GM12878 (cell line): ENCODE results near the gene CNDP1.

Experiments
- BHLHE40 ChIP-seq, 2 experiments: fragments of 450-650 bp in 1 of 2; IDR thresholded peaks; 2 replicates each; pipeline ENCODE4 v1.6.1; 2011 to 2017; ENCODE audit warnings: low read depth in 2 of 2, borderline replicate concordance in 1 of 2, improper control_type of control experiment in 1 of 2, low read length in 1 of 2, mild to moderate bottlenecking in 1 of 2
- CEBPB ChIP-seq, 2 experiments: fragments of 150-350 bp in 1 of 2; IDR thresholded peaks; 2 replicates each; pipeline ENCODE4 v1.6.1; 2012 to 2014; ENCODE audit warnings: low read depth in 2 of 2, low read length in 2 of 2, borderline replicate concordance in 1 of 2, inconsistent platforms in 1 of 2
- JUNB ChIP-seq: IDR thresholded peaks from 2 replicates; pipeline ENCODE4 v1.6.1; 2016; ENCODE audit warnings: antibody characterized with exemption, mild to moderate bottlenecking
- KAT2A ChIP-seq: conservative IDR thresholded peaks from 2 replicates; pipeline ENCODE4 v1.6.1; 2011; ENCODE audit warnings: low read depth, low read length; ENCODE audit not compliant: control insufficient read depth
- POLR2A ChIP-seq: IDR thresholded peaks from 2 replicates; pipeline ENCODE4 v1.6.1; 2011; ENCODE audit warnings: low read depth, mild to moderate bottlenecking, low read length
- SUPT20H ChIP-seq: IDR thresholded peaks from 2 replicates; pipeline ENCODE4 v1.6.1; 2011; ENCODE audit warnings: low read depth, mild to moderate bottlenecking, low read length, moderate library complexity, borderline replicate concordance; ENCODE audit not compliant: control insufficient read depth
- TF ChIP-seq, protein P1 (sequence below): IDR thresholded peaks from 2 replicates; pipeline ENCODE4 v1.6.1; 2012; ENCODE audit warnings: mild to moderate bottlenecking, low read depth, low read length
- TF ChIP-seq, protein P2 (sequence below): IDR thresholded peaks from 2 replicates; pipeline ENCODE4 v1.6.1; 2011; ENCODE audit warnings: low read depth, low read length, improper control_type of control experiment, borderline replicate concordance

DNA sequence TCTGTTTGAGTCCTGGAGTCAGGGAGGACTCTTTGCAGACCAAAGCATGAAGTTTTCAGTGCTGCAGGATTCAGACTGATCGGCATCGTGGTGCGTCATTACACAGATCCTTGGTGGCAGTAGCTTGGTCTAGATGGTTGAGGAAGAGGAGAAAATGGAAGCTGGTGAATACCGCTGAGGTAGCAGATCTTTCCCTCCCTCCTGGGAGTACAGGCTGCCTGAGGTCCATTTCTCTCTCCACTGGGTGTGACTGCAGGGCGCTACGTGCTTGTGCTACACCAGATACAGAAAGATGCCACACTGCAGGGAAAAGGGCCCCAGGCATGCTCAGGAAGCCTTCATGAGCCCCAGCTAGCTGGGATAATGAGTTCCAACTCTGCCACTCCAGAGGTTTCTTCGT, 3.3 kb upstream of the CNDP1 start:
- TF ChIP-seq SUPT20H = no peak
- TF ChIP-seq POLR2A = no peak
- no peak for TF ChIP-seq JUNB
- no peak for TF ChIP-seq KAT2A
- TF ChIP-seq CEBPB (IDR thresholded peaks at IDR 0.05; ENCODE audit: borderline replicate concordance in 1 of 2, low read depth in 2 of 2, low read length in 2 of 2) = no peak
- no peak for TF ChIP-seq BHLHE40 (IDR thresholded peaks at IDR 0.05; ENCODE audit: borderline replicate concordance in 1 of 2, low read depth in 2 of 2, low read length in 1 of 2)
- TF ChIP-seq, protein P1, sequence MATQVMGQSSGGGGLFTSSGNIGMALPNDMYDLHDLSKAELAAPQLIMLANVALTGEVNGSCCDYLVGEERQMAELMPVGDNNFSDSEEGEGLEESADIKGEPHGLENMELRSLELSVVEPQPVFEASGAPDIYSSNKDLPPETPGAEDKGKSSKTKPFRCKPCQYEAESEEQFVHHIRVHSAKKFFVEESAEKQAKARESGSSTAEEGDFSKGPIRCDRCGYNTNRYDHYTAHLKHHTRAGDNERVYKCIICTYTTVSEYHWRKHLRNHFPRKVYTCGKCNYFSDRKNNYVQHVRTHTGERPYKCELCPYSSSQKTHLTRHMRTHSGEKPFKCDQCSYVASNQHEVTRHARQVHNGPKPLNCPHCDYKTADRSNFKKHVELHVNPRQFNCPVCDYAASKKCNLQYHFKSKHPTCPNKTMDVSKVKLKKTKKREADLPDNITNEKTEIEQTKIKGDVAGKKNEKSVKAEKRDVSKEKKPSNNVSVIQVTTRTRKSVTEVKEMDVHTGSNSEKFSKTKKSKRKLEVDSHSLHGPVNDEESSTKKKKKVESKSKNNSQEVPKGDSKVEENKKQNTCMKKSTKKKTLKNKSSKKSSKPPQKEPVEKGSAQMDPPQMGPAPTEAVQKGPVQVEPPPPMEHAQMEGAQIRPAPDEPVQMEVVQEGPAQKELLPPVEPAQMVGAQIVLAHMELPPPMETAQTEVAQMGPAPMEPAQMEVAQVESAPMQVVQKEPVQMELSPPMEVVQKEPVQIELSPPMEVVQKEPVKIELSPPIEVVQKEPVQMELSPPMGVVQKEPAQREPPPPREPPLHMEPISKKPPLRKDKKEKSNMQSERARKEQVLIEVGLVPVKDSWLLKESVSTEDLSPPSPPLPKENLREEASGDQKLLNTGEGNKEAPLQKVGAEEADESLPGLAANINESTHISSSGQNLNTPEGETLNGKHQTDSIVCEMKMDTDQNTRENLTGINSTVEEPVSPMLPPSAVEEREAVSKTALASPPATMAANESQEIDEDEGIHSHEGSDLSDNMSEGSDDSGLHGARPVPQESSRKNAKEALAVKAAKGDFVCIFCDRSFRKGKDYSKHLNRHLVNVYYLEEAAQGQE = no peak
- TF ChIP-seq, protein P2, sequence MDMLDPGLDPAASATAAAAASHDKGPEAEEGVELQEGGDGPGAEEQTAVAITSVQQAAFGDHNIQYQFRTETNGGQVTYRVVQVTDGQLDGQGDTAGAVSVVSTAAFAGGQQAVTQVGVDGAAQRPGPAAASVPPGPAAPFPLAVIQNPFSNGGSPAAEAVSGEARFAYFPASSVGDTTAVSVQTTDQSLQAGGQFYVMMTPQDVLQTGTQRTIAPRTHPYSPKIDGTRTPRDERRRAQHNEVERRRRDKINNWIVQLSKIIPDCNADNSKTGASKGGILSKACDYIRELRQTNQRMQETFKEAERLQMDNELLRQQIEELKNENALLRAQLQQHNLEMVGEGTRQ = no peak
